Hepatocyte (in vitro differentiated cells): ENCODE data around the gene XYLT1.

Experiments
- EZH2 ChIP-seq: fragments of 200-600 bp; sonication (generic); IDR thresholded peaks from 2 replicates; pipeline ENCODE4 v1.6.1; 2016; ENCODE audit warnings: antibody characterized with exemption, mild to moderate bottlenecking, borderline replicate concordance
- TF ChIP-seq, protein P1 (sequence below): fragments of 200-600 bp; sonication (generic); IDR thresholded peaks from 2 replicates; pipeline ENCODE4 v1.5.1; 2016; ENCODE audit warnings: antibody characterized with exemption, mild to moderate bottlenecking; ENCODE audit not compliant: poor library complexity

GRCh38 chr16:17457513-17457912, 13.2 kb downstream of the XYLT1 start:
- no peak for TF ChIP-seq EZH2
- TF ChIP-seq, protein P1, sequence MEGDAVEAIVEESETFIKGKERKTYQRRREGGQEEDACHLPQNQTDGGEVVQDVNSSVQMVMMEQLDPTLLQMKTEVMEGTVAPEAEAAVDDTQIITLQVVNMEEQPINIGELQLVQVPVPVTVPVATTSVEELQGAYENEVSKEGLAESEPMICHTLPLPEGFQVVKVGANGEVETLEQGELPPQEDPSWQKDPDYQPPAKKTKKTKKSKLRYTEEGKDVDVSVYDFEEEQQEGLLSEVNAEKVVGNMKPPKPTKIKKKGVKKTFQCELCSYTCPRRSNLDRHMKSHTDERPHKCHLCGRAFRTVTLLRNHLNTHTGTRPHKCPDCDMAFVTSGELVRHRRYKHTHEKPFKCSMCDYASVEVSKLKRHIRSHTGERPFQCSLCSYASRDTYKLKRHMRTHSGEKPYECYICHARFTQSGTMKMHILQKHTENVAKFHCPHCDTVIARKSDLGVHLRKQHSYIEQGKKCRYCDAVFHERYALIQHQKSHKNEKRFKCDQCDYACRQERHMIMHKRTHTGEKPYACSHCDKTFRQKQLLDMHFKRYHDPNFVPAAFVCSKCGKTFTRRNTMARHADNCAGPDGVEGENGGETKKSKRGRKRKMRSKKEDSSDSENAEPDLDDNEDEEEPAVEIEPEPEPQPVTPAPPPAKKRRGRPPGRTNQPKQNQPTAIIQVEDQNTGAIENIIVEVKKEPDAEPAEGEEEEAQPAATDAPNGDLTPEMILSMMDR = no peak
